Hepatocyte (in vitro differentiated cells): ENCODE measurements around the gene RNF213. TPM values are rescaled to one million over a fixed set of nuclear protein-coding genes. Genes with fewer than 3 reads are reported as not detected.

Source experiments
- DNase-seq: peaks from one replicate; pipeline ENCODE4 v3.0.0-alpha.2; 2016; ENCODE audit warnings: low spot score
- H2AFZ ChIP-seq: fragments of 200-600 bp; sonication (generic); 2 replicates; pipeline ENCODE4 v1.6.0; 2016; ENCODE audit warnings: antibody characterized with exemption, mild to moderate bottlenecking
- H3K27ac ChIP-seq: fragments of 200-600 bp; sonication (generic); 2 replicates; pipeline ENCODE4 v1.5.1; 2016; ENCODE audit warnings: mild to moderate bottlenecking
- H3K27me3 ChIP-seq: fragments of 200-600 bp; sonication (generic); 2 replicates; pipeline ENCODE4 v1.6.1; 2016
- H3K36me3 ChIP-seq: fragments of 200-600 bp; sonication (generic); replicated peaks from 2 replicates; pipeline ENCODE4 v1.5.1; 2016; ENCODE audit warnings: low read depth; ENCODE audit not compliant: insufficient read depth
- H3K4me1 ChIP-seq: fragments of 200-600 bp; sonication (generic); 2 replicates; pipeline ENCODE4 v1.5.1; 2016; ENCODE audit warnings: mild to moderate bottlenecking, moderate library complexity; ENCODE audit not compliant: insufficient read depth
- H3K4me2 ChIP-seq: fragments of 200-600 bp; sonication (generic); 2 replicates; pipeline ENCODE4 v1.6.0; 2016
- H3K4me3 ChIP-seq: fragments of 200-600 bp; sonication (generic); 2 replicates; pipeline ENCODE4 v1.5.1; 2016; ENCODE audit warnings: mild to moderate bottlenecking
- H3K79me2 ChIP-seq: fragments of 200-600 bp; sonication (generic); 2 replicates; pipeline ENCODE4 v1.6.0; 2017; ENCODE audit warnings: mild to moderate bottlenecking
- H3K9me2 ChIP-seq: fragments of 200-600 bp; sonication (generic); replicated peaks from 2 replicates; pipeline ENCODE4 v1.6.0; 2017; ENCODE audit warnings: mild to moderate bottlenecking; ENCODE audit not compliant: insufficient read depth
- H3K9me3 ChIP-seq: fragments of 200-600 bp; sonication (generic); 2 replicates; pipeline ENCODE4 v1.5.1; 2016; ENCODE audit warnings: low read depth, mild to moderate bottlenecking
- H4K20me1 ChIP-seq: fragments of 200-600 bp; sonication (generic); 2 replicates; pipeline ENCODE4 v1.6.0; 2016; ENCODE audit warnings: mild to moderate bottlenecking; ENCODE audit not compliant: insufficient read depth, poor library complexity, severe bottlenecking
- EZH2 ChIP-seq: fragments of 200-600 bp; sonication (generic); IDR thresholded peaks from 2 replicates; pipeline ENCODE4 v1.6.1; 2016; ENCODE audit warnings: antibody characterized with exemption, mild to moderate bottlenecking, borderline replicate concordance
- EZH2phosphoT487 ChIP-seq: fragments of 200-600 bp; sonication (generic); IDR thresholded peaks from one replicate; pipeline ENCODE4 v1.6.1; 2018; ENCODE audit warnings: antibody characterized with exemption, mild to moderate bottlenecking, low read depth, moderate library complexity; ENCODE audit not compliant: unreplicated experiment, severe bottlenecking
- WGBS: methylation state at CpG from one replicate; pipeline ENCODE4 v1.1.6; 2016; ENCODE audit warnings: low lambda C conversion rate; ENCODE audit errors: missing lambda C conversion rate; 5-methylcytosine and 5-hydroxymethylcytosine counted together
- polyA plus RNA-seq: library from polyadenylated mRNA; unstranded; fragments of >200 nt; fragmentation: Nextera tagmentation; extraction: Ambion mirVana; gene quantifications from 2 replicates; pipeline ENCODE4 v1.2.1, GENCODE V29; 2016
- total RNA-seq: library from RNA; depleted of rRNA; stranded (reverse); fragments of >200 nt; gene quantifications from 2 replicates; pipeline ENCODE4 v1.2.3, GENCODE V29; 2014
- TF ChIP-seq, protein P1 (sequence below): fragments of 200-600 bp; sonication (generic); IDR thresholded peaks from 2 replicates; pipeline ENCODE4 v1.5.1; 2016; ENCODE audit warnings: antibody characterized with exemption, mild to moderate bottlenecking; ENCODE audit not compliant: poor library complexity

Gene RNF213
- total and polyA plus RNA-seq, 2 experiments from 2014 or later: 21.1 to 57.4 TPM

GRCh38 chr17:80316927-80317705, 56.5 kb downstream of the RNF213 start:
- H3K9me2 ChIP-seq: no peaks in the 10 kb centered on the region
- no peak overlapping the region for H3K27ac ChIP-seq
- no peaks in the 10 kb centered on the region for H3K27me3 ChIP-seq
- H3K79me2 ChIP-seq: no peaks in the 10 kb centered on the region
- WGBS: 96% methylated on average over 25 of the region's 26 CpGs
- no peak overlapping the region for H3K4me2 ChIP-seq
- no peaks in the 10 kb centered on the region for H3K9me3 ChIP-seq
- H3K4me1 ChIP-seq: no peaks in the 10 kb centered on the region
- no peak for DNase-seq
- no peak overlapping the region for H2AFZ ChIP-seq
- no peaks in the 10 kb centered on the region for H4K20me1 ChIP-seq
- H3K36me3 ChIP-seq: no peaks in the 10 kb centered on the region
- TF ChIP-seq, protein P1, sequence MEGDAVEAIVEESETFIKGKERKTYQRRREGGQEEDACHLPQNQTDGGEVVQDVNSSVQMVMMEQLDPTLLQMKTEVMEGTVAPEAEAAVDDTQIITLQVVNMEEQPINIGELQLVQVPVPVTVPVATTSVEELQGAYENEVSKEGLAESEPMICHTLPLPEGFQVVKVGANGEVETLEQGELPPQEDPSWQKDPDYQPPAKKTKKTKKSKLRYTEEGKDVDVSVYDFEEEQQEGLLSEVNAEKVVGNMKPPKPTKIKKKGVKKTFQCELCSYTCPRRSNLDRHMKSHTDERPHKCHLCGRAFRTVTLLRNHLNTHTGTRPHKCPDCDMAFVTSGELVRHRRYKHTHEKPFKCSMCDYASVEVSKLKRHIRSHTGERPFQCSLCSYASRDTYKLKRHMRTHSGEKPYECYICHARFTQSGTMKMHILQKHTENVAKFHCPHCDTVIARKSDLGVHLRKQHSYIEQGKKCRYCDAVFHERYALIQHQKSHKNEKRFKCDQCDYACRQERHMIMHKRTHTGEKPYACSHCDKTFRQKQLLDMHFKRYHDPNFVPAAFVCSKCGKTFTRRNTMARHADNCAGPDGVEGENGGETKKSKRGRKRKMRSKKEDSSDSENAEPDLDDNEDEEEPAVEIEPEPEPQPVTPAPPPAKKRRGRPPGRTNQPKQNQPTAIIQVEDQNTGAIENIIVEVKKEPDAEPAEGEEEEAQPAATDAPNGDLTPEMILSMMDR: no peak
- no peak for TF ChIP-seq EZH2
- TF ChIP-seq EZH2phosphoT487: no peak
- H3K4me3 ChIP-seq: no peak overlapping the region

GRCh38 chr17:80317706-80317980, 57.0 kb downstream of the RNF213 start:
- H3K4me2 ChIP-seq: no peak overlapping the region
- DNase-seq: no peak
- no peaks in the 10 kb centered on the region for H3K27me3 ChIP-seq
- no peak overlapping the region for H2AFZ ChIP-seq
- no peaks in the 10 kb centered on the region for H3K9me3 ChIP-seq
- H3K27ac ChIP-seq: no peak overlapping the region
- 98% methylated on average over 5 of the region's 5 CpGs for WGBS
- H3K9me2 ChIP-seq: no peaks in the 10 kb centered on the region
- H3K79me2 ChIP-seq: no peaks in the 10 kb centered on the region
- no peaks in the 10 kb centered on the region for H4K20me1 ChIP-seq
- TF ChIP-seq, protein P1: no peak
- TF ChIP-seq EZH2phosphoT487: no peak
- no peak for TF ChIP-seq EZH2
- no peaks in the 10 kb centered on the region for H3K4me1 ChIP-seq
- H3K4me3 ChIP-seq: no peak overlapping the region
- H3K36me3 ChIP-seq: no peaks in the 10 kb centered on the region

DNA sequence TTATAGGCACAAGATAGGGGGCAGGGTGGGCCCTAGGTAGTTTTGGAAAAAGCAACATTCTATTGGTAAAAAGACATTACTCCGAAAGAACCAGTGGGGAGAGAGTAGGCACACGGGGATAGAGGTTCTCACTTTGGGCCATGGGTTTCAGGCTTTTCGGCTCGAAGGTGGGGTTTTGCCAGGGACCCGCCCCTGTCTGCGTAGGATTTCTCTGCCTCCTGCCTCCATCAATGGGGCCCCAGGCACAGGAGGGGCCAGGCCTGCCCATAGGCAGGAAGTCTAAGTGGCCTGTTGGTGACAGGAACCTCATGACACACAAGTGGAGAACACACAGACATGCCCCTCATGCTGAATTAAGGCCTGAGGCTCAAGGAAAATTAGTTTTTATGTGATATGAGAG, 57.5 kb downstream of the RNF213 start:
- no peaks in the 10 kb centered on the region for H3K36me3 ChIP-seq

More for the DNA sequence above, 57.5 kb downstream of the RNF213 start:
- Histone ChIP-seq H3K9me3 (no peaks in the 10 kb centered on the region), H3K9me2 (no peaks in the 10 kb centered on the region), H3K4me3 (no peak overlapping the region), H3K27me3 (no peaks in the 10 kb centered on the region), H3K4me1 (no peaks in the 10 kb centered on the region), H3K79me2 (no peaks in the 10 kb centered on the region), H2AFZ (no peak overlapping the region), H3K4me2 (no peak overlapping the region), H3K27ac (no peak overlapping the region), H4K20me1 (no peaks in the 10 kb centered on the region)
- TF ChIP-seq EZH2 (no peak), EZH2phosphoT487 (no peak)
- TF ChIP-seq, protein P1: no peak
- 97% methylated on average over 6 of the region's 6 CpGs for WGBS
- DNase-seq: no peak
